Activated T-cell treated with anti-CD3 and anti-CD28 coated beads for 1 hour (primary cell): ENCODE measurements around the gene MPND.

ENCODE experiments used
- DNase-seq: peaks from one replicate; pipeline ENCODE4 v3.0.0-alpha.2; 2020; ENCODE audit warnings: low read depth

The MPND gene

GRCh38 chr19:4403005-4403761, 59.8 kb downstream of the MPND start:
- DNase-seq = no peak

GRCh38 chr19:4405977-4406376, 62.6 kb downstream of the MPND start:
- DNase-seq = no peak

- no peak for DNase-seq
Observed at GRCh38 chr19:4406626-4407025, 63.3 kb downstream of the MPND start.

- no peak for DNase-seq
Observed at GRCh38 chr19:4409123-4409933, 66.0 kb downstream of the MPND start.
